MM.1S (cell line): Measurements from ENCODE around the gene CFAP73.
"Not testable (repeated sequence)": the region's sequence is repeated elsewhere in the genome, so short reads cannot be mapped to it uniquely, and the experiment has no call there.

Experiments
- DNase-seq: peaks from one replicate; pipeline ENCODE4 v3.0.0-alpha.2; 2015
- H2AFZ ChIP-seq: fragments of 300-600 bp; sonication (generic); 2 replicates; pipeline ENCODE4 v1.6.0; 2016; ENCODE audit warnings: antibody characterized with exemption, low read length
- H3F3A ChIP-seq: fragments of 300-600 bp; sonication (generic); 2 replicates; pipeline ENCODE4 v1.6.1; 2016; ENCODE audit warnings: mild to moderate bottlenecking, antibody characterized with exemption, low read length, moderate library complexity, mixed read lengths; ENCODE audit not compliant: insufficient read depth
- H3K27ac ChIP-seq: fragments of 300-600 bp; sonication (generic); 2 replicates; pipeline ENCODE4 v1.5.1; 2016; ENCODE audit warnings: mild to moderate bottlenecking, low read length
- H3K27me3 ChIP-seq: fragments of 300-600 bp; sonication (generic); replicated peaks from 2 replicates; pipeline ENCODE4 v1.6.0; 2016; ENCODE audit warnings: low read length; ENCODE audit not compliant: insufficient read depth
- H3K36me3 ChIP-seq: fragments of 300-600 bp; sonication (generic); replicated peaks from 2 replicates; pipeline ENCODE4 v1.6.1; 2016; ENCODE audit warnings: mild to moderate bottlenecking, low read length, mixed read lengths; ENCODE audit not compliant: insufficient read depth
- H3K4me1 ChIP-seq: fragments of 300-600 bp; sonication (generic); 2 replicates; pipeline ENCODE4 v1.6.1; 2016; ENCODE audit warnings: low read length, mixed read lengths
- H3K4me2 ChIP-seq: fragments of 300-600 bp; sonication (generic); 2 replicates; pipeline ENCODE4 v1.6.0; 2016; ENCODE audit warnings: low read depth, low read length
- H3K4me3 ChIP-seq: fragments of 300-600 bp; sonication (generic); 2 replicates; pipeline ENCODE4 v1.5.1; 2016; ENCODE audit warnings: low read length, mixed read lengths
- H3K79me2 ChIP-seq: fragments of 300-600 bp; sonication (generic); 2 replicates; pipeline ENCODE4 v1.6.1; 2016; ENCODE audit warnings: mixed run types, low read length, mixed read lengths
- H3K9ac ChIP-seq: fragments of 300-600 bp; sonication (generic); 2 replicates; pipeline ENCODE4 v1.6.1; 2016; ENCODE audit warnings: low read length, mixed read lengths
- H3K9me2 ChIP-seq: fragments of 300-600 bp; sonication (generic); replicated peaks from 2 replicates; pipeline ENCODE4 v1.6.1; 2016; ENCODE audit warnings: mild to moderate bottlenecking, low read length, mixed read lengths; ENCODE audit not compliant: insufficient read depth
- H3K9me3 ChIP-seq: fragments of 300-600 bp; sonication (generic); replicated peaks from 2 replicates; pipeline ENCODE4 v1.6.1; 2016; ENCODE audit warnings: mild to moderate bottlenecking, low read length, mixed read lengths; ENCODE audit not compliant: insufficient read depth
- H4K20me1 ChIP-seq: fragments of 300-600 bp; sonication (generic); 2 replicates; pipeline ENCODE4 v1.6.1; 2016; ENCODE audit warnings: mild to moderate bottlenecking, low read length, moderate library complexity, mixed read lengths; ENCODE audit not compliant: insufficient read depth
- CTCF ChIP-seq: fragments of 300-600 bp; sonication (generic); IDR thresholded peaks from 2 replicates; pipeline ENCODE4 v1.5.1; 2016; ENCODE audit warnings: antibody characterized with exemption, low read length, mixed read lengths
- EZH2 ChIP-seq: fragments of 300-600 bp; sonication (generic); optimal IDR thresholded peaks from 2 replicates; pipeline ENCODE3; 2017; ENCODE audit warnings: low read depth, mild to moderate bottlenecking, antibody characterized with exemption, low read length, mixed read lengths
- EZH2phosphoT487 ChIP-seq: fragments of 300-600 bp; sonication (generic); IDR thresholded peaks from 2 replicates; pipeline ENCODE4 v1.6.1; 2018; ENCODE audit warnings: antibody characterized with exemption, low read length

CFAP73 gene

GRCh38 chr12:113204804-113205203, 55.3 kb downstream of the CFAP73 start:
- H3K9ac ChIP-seq = no peak overlapping the region
- H3K79me2 ChIP-seq = no peaks in the 10 kb centered on the region
- TF ChIP-seq EZH2phosphoT487 = no peak
- TF ChIP-seq EZH2 = no peak
- TF ChIP-seq CTCF = no peak
- H4K20me1 ChIP-seq = no peaks in the 10 kb centered on the region
- H3F3A ChIP-seq = peaks cover 24% of the 10 kb centered on the region
- no peak overlapping the region for H3K4me2 ChIP-seq
- no peak overlapping the region for H2AFZ ChIP-seq
- H3K27ac ChIP-seq = no peak overlapping the region
- H3K27me3 ChIP-seq = no peaks in the 10 kb centered on the region
- H3K4me1 ChIP-seq = peaks cover 21% of the 10 kb centered on the region
- H3K9me2 ChIP-seq = no peaks in the 10 kb centered on the region
- H3K9me3 ChIP-seq = no peaks in the 10 kb centered on the region
- H3K4me3 ChIP-seq = no peak overlapping the region
- no peaks in the 10 kb centered on the region for H3K36me3 ChIP-seq
- no peak for DNase-seq

- H3K9ac ChIP-seq, H2AFZ ChIP-seq, H3K9me3 ChIP-seq, DNase-seq, H3K4me2 ChIP-seq, H3K9me2 ChIP-seq, H3K79me2 ChIP-seq, H3K4me3 ChIP-seq, H3K36me3 ChIP-seq, H3K27me3 ChIP-seq, H3K27ac ChIP-seq, H4K20me1 ChIP-seq: not testable (repeated sequence)
- peaks cover 21% of the 10 kb centered on the region for H3K4me1 ChIP-seq
- peaks cover 24% of the 10 kb centered on the region for H3F3A ChIP-seq
Measured at GRCh38 chr12:113206802-113207201, 57.3 kb downstream of the CFAP73 start.

- Histone ChIP-seq H3K4me1 (peaks cover 21% of the 10 kb centered on the region), H3K27ac (peak overlapping the region; percentile 97), H3K36me3 (no peaks in the 10 kb centered on the region), H3K4me2 (peak overlapping the region; percentile 64), H3K79me2 (no peaks in the 10 kb centered on the region), H2AFZ (no peak overlapping the region), H3K9ac (peak overlapping the region; percentile 28; the same call in 1 of the 2 replicates), H3F3A (peaks cover 24% of the 10 kb centered on the region), H3K9me2 (no peaks in the 10 kb centered on the region), H4K20me1 (no peaks in the 10 kb centered on the region), H3K4me3 (peak overlapping the region; percentile 35; the same call in 1 of the 2 replicates), H3K9me3 (no peaks in the 10 kb centered on the region), H3K27me3 (no peaks in the 10 kb centered on the region)
- TF ChIP-seq EZH2phosphoT487 = no peak
- TF ChIP-seq CTCF = no peak
- TF ChIP-seq EZH2 = no peak
- DNase-seq = no peak
Measured at GRCh38 chr12:113207613-113208040, 58.1 kb downstream of the CFAP73 start.

- Histone ChIP-seq H3K36me3 (no peaks in the 10 kb centered on the region), H3K4me1 (peaks cover 21% of the 10 kb centered on the region), H2AFZ (no peak overlapping the region), H3K79me2 (no peaks in the 10 kb centered on the region), H3K4me3 (peak overlapping the region; percentile 35; the same call in 1 of the 2 replicates), H3K27me3 (no peaks in the 10 kb centered on the region), H3K4me2 (peak overlapping the region; percentile 64), H3K9me3 (no peaks in the 10 kb centered on the region), H3K27ac (peak overlapping the region; percentile 97), H3K9me2 (no peaks in the 10 kb centered on the region), H3F3A (peaks cover 24% of the 10 kb centered on the region), H4K20me1 (no peaks in the 10 kb centered on the region), H3K9ac (peak overlapping the region; percentile 31; the same call in 1 of the 2 replicates)
- DNase-seq = peak; percentile 87
- TF ChIP-seq EZH2 = no peak
- TF ChIP-seq CTCF = no peak
- TF ChIP-seq EZH2phosphoT487 = no peak
Measured at GRCh38 chr12:113208041-113208934, 58.8 kb downstream of the CFAP73 start.
